NCI-H2227 treated with DMSO at 0.1 percent for 48 hours (cell line): ENCODE data around the gene TLE4.
"Not testable (repeated sequence)": the region's sequence is repeated elsewhere in the genome, so short reads cannot be mapped to it uniquely, and the experiment has no call there.

Experiments
- DNase-seq: peaks from one replicate; lab custom pipeline; 2025; lab: John Stamatoyannopoulos, UW

TLE4 gene

GRCh38 chr9:79736051-79736450 is 164.3 kb downstream of the TLE4 start:
- no peak for DNase-seq

GRCh38 chr9:79741381-79741780 is 169.6 kb downstream of the TLE4 start:
- no peak for DNase-seq

DNA sequence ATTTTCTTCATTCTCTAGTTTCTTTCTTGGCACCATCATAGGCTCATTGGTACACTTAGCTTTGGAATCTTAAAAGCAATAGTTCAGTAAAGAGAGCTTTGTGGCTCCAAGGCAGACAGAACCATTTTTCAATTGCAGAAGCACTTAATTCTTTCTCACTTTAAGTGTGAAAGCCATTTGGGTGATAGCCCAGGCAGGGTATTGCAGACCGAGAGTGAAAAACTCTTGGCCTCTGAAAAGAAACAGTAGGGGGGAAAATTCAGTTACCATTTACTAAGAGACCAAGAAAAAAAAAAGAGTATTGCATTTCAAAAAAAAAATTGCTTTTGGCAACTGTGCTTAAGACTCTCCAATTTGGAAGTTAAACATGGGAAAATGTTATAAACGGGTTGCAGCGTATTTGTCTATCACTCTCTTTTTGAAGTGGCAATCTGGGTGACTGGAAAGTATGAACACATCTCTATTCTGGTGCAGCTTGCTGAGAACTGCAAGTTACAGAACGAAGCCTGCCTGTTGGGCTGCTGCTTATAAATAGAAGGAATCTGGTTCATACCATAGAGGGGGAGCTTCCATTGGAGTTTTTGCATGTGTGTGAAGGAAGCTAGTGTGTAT is 170.5 kb downstream of the TLE4 start:
- DNase-seq: peak; percentile 6

GRCh38 chr9:79744521-79744920 is 172.8 kb downstream of the TLE4 start:
- DNase-seq: no peak

DNA sequence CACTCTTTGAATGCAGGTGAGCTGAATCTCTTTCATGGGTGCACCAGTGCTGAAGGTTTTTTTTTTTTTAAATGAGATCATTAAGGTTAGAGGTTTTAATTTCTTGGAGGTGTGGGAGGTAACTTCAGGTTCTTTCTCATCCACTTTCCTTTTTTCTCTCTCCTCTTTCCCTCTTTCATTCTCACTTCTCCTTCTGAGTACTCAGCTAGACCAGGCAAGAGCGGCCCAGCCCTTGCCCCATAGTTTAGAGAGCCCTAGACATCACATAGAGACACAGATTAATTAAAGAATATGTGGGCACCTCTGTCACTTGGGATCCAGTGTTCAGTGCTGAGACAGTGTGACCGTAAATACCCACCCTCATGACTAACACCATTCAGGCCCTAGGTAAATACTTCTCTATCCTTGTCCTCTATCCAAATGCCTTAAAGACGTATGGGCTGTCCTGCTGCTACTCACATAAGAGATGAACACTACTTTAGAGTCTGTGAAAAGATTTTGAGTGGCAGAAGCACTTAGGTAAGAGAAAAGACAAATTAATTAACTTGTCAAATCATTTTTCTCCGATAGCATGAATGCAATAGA is 174.1 kb downstream of the TLE4 start:
- no peak for DNase-seq

DNA sequence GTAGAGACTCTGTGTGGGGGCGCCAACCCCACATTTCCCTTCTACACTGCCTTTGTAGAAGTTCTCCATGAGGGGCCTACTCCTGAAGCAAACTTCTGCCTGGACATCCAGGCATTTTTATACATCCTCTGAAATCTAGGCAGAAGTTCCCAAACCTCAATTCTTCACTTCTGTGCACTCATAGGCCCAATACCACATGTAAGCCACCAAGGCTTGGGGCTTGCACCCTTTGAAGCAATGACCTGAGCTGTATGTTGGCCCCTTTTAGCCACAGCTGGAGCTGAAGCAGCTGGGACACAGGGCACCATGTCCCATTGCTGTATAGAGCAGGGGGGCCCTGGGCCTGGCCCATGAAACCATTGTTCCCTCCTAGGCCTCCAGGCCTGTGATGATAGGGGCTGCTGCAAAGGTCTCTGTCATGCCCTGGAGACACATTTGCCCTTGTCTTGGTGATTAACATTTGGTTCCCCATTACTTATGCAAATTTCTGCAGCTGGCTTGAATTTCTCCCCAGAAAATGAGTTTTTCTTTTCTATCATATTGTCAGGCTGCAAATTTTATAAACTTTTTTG is 180.2 kb downstream of the TLE4 start:
- not testable (repeated sequence) for DNase-seq

- DNase-seq: no peak
These were observed 184.6 kb downstream of the TLE4 start for GRCh38 chr9:79756414-79756813.

DNA sequence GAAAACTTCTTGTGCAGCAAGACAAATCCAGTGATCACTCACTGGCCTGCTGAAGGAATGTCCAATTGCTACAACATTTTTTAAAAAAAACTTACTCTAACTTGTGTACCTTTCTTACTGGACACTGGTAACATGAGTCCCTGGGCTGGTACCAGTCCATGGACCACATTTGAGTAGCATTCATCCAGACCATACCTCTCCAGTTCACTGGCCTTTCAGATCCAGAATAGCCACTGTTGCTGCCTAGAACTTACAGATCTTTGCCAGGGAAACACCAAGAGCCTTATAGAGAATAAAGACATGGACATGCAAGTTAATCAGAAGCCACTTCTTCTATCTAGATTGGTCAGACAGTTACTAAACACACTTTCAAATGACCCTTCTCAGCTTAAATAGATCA is 185.3 kb downstream of the TLE4 start:
- no peak for DNase-seq

DNA sequence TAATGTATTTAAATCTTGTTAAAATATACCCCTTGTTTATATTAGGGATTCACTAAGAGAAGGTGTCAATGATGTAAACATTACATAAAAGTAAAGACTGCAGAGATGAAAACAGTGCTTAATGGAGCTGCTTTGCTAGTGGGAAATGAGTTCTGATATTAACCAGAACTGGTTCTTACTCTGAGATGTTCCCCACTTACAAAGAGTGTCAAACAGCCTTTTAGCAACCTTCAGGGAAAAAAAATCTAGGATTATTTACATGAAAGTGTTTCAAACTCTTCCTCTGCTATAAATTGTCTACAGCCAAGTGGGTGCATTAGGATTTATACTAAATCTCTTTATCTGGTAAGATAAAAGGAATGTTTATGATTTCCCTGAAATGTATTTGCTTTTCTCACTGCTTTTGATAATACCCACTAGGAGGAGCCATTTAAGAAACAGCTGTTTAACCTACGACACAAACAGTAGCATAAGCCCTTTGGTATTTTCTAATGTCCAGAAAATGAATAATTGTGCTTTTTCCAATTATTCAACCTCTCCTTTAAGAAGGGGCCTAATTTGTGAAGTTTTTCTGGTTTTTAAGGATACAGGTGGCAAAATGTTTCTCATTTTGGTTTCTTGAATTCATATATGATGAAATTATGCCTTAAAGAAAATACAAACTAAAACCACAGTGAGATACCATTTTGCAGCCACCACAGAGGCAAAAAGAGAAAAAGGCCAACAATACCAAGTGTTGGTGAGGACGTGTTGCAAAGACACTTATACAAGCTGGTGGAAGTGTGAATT is 186.3 kb downstream of the TLE4 start:
- DNase-seq: no peak

DNA sequence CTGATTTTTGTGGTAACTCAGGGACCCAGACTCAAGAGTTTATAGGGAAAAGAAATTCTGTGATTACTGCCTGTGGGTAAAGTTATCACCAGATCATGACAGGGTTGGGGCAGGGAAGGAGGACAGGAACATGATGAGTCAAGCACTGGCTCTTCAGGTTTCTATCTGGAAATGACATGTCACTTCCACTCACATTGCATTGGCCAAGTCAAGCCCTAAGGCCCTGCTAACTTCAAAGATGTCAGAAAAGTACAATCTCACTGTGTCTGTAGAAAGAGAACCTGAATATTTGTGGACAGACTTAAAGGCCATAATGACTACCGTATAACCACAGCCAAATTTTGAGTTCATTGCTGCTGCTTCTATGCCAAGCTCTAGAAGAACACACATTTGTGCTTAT is 187.7 kb downstream of the TLE4 start:
- DNase-seq: no peak

- no peak for DNase-seq
These were observed 190.3 kb downstream of the TLE4 start for GRCh38 chr9:79762070-79762469.

DNA sequence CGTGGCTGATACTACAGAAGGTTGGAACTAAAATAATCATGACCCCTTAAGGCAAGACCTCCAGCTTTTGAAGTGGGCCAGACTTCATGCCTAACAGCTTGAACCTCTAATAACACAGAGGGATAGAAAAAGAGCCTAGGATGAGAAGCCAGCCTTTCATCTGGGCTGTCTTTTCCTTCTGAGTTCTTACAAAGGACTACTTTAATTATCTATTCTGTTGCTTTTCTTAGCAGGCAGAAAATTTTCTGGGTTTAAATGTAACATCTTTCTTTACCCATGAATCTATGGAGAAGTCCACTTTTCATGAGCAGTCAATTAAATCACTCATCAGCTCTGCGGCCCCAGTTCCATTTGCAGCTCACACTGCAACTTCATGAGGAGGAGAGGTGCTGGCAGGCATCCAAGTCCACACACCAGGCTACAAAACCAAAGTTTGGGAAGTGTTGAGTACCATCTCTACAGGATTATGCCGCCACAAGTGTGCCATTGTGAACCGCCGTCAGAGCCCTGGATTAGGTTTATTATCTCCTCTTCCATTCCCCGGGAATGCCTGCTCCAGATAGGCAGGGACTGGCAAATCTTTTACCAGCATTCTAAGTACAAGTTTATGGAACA is 192.0 kb downstream of the TLE4 start:
- peak; percentile 28 for DNase-seq

DNA sequence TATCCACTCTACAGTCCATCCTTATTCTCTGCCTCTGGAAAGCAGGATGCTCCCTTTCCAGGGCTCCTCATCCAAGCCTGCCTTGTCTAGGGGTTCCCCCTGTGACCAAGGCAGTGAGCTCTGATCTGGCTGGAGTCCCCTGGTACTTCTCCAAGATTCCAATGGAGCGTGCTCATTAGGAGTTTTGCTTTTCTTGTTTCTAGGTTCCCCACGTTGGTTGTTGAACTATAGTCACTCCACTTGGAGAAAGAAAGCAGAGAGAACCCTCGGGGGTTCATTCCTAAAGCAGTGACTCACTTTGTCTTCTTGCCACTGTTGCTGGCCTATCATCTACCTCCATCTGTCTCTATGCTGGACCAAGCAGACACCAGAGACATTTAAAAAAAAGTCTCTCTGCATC is 192.6 kb downstream of the TLE4 start:
- no peak for DNase-seq

DNA sequence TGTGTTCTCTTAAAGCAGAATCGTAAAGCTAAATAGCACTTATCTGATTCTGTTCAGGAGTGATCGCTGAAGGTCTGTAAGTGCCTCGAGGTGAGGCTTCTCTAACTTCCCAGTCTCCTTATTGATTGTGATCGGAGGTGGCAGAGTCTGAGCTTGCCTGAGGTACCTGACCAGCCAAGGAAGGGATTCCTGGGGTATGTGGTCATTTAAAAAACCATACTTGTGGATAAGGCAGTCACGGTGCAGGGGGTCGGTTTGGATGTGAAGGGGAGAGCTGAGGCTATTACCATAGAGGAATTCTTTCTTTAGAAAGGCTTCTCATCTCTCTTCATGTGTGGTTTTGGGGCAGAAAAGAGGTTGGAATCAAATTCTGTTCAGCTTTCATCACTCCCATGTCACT is 193.7 kb downstream of the TLE4 start:
- no peak for DNase-seq

DNA sequence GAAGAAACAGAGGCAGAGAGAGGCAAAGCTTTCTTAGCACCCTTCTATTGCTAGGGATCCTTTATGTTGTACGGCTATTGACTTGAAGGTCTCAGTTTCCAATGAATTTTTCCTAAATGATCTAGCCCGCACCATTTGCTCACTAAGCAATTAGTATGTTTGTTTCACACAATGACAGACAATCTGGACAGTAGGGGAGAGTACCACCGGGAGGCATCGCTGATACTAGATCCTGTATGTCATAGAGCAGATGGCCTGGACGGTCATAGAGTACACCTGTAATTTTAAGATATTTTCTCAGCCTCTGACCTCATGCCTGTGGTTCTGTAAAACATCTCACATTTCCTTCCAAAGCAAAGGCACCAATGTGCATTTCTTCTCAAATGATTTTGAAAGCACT is 194.3 kb downstream of the TLE4 start:
- no peak for DNase-seq

DNA sequence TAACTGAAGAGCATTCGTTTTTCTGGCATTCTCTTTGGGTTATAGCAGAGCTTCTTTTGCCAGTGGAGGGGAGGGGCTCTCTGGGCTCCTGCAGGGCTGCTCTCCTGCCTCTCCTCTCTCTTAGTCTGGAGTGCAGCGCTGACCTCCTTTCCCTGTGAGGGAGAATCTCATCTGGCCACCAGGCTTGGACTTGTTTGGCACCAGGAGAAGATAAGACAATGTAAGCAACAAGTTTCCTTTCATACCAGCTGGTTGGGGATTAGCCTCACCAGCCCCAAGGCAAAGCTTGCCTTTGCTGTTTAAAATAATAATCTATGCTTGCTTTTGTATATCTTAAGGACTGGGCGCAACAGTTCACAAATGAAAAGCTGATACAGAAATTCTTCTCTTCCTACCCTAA is 196.4 kb downstream of the TLE4 start:
- no peak for DNase-seq

DNA sequence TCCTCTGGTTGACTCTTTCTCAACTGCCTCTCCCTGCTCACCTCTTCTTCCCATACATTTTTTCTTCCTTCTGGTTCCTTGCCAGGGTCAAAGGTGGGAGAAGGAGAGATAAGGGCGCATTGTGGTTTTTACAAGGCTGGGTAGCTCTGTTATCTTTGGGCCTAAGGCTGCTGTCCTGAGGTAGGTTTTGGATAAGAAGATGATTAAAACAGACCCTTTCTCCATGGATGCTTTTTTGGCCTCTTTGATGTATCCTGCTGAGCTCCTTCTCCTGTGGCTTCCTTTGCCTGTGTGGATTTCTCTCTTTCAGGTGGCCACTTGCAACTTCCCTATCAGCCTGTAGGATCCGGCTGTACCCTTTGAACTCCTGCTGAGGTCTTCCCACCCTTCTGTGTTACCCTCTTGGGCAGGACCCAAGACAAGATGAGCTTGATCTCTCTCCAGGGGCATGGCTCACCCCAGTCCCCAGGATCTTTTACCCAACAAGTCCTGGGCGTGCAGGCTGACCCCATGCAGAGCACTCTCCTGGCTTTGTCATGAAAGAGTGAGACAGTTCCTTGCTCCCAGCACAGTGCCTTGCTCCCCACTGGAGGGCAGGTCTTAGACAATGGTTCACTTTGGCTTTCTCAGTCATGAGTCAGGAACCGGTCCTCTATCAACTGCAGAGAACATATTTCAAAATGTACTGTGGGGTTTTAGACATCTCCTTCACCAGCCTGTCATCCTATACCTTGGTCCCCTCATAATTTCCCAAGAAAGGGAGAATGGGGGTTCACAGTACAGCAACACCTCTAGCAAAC is 197.9 kb downstream of the TLE4 start:
- DNase-seq: no peak

DNA sequence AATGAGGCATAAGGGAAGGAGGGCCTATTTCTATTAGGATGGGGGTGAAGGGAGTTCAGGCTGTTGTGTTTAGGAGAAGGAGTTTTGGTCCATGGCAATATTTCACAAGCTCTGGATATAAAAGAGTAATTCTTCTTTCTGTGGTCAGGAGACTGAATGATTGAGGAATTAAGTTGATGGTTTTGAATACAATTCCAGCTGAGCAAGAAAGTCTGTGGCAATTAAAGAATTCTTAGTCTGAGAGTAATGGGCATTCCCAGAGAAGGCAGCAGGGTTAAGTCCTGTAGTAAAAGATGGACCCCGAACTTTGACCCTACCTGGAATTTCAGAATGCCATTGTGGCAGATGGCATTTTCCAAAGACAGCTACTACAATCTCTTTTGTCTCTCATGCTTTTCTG is 202.6 kb downstream of the TLE4 start:
- DNase-seq: no peak
